HepG2 (cell line): ENCODE measurements around the gene TMEM14A. TPM values are rescaled to one million over a fixed set of nuclear protein-coding genes. Genes with fewer than 3 reads are reported as not detected.

Source experiments
- ADNP ChIP-seq: sonication (generic); formaldehyde crosslinking; IDR thresholded peaks from 2 replicates; pipeline ENCODE4 v1.4.0; 2020; ENCODE audit warnings: missing genetic modification reagents
- ARID5B ChIP-seq: IDR thresholded peaks from 2 replicates; pipeline ENCODE4 v1.4.0; 2020; ENCODE audit warnings: mild to moderate bottlenecking, missing genetic modification reagents
- BRD4 ChIP-seq: sonication (generic); formaldehyde crosslinking; IDR thresholded peaks from 2 replicates; pipeline ENCODE4 v1.4.0; 2020; ENCODE audit warnings: missing genetic modification reagents
- GATA4 ChIP-seq: sonication (generic); IDR thresholded peaks from 2 replicates; pipeline ENCODE4 v1.6.1; 2016; ENCODE audit warnings: antibody characterized with exemption, low read depth, borderline replicate concordance
- HBP1 ChIP-seq: IDR thresholded peaks from 2 replicates; pipeline ENCODE4 v1.6.1; 2016; ENCODE audit warnings: low read depth, control low read depth
- KLF6 ChIP-seq: IDR thresholded peaks from 2 replicates; pipeline ENCODE4 v1.8.0; 2016; ENCODE audit warnings: missing biosample characterization, missing genetic modification reagents
- MXD3 ChIP-seq: IDR thresholded peaks from 2 replicates; pipeline ENCODE4 v1.6.1; 2016; ENCODE audit warnings: mild to moderate bottlenecking, missing biosample characterization, missing genetic modification reagents
- PHF21A ChIP-seq: sonication (generic); formaldehyde crosslinking; IDR thresholded peaks from 2 replicates; pipeline ENCODE4 v1.5.0; 2020; ENCODE audit warnings: mild to moderate bottlenecking, missing genetic modification reagents
- REL ChIP-seq: sonication (generic); formaldehyde crosslinking; conservative IDR thresholded peaks from 2 replicates; pipeline ENCODE4 v1.8.0; 2022; ENCODE audit warnings: mild to moderate bottlenecking, missing genetic modification reagents, moderate library complexity
- TFE3 ChIP-seq: IDR thresholded peaks from 2 replicates; pipeline ENCODE4 v1.6.1; 2016
- ZBTB46 ChIP-seq: sonication (generic); formaldehyde crosslinking; IDR thresholded peaks from 2 replicates; pipeline ENCODE4 v1.4.0; 2020; ENCODE audit warnings: mild to moderate bottlenecking, missing genetic modification reagents, borderline replicate concordance
- ZNF124 ChIP-seq: sonication (generic); formaldehyde crosslinking; IDR thresholded peaks from 2 replicates; pipeline ENCODE4 v1.4.0; 2020; ENCODE audit warnings: missing genetic modification reagents
- ZNF558 ChIP-seq: sonication (generic); formaldehyde crosslinking; IDR thresholded peaks from 2 replicates; pipeline ENCODE4 v1.9.0; 2022; ENCODE audit warnings: mild to moderate bottlenecking, missing genetic modification reagents, borderline replicate concordance
- ZNF564 ChIP-seq: sonication (generic); formaldehyde crosslinking; IDR thresholded peaks from 2 replicates; pipeline ENCODE4 v1.8.1; 2023; ENCODE audit warnings: mild to moderate bottlenecking, missing genetic modification reagents
- ZNF773 ChIP-seq: sonication (generic); formaldehyde crosslinking; IDR thresholded peaks from 2 replicates; pipeline ENCODE4 v1.4.0; 2020; ENCODE audit warnings: missing genetic modification reagents, borderline replicate concordance
- ZNF816 ChIP-seq: sonication (generic); formaldehyde crosslinking; IDR thresholded peaks from 2 replicates; pipeline ENCODE4 v1.8.0; 2022; ENCODE audit warnings: missing genetic modification reagents, mild to moderate bottlenecking, borderline replicate concordance
- polyA plus RNA-seq, 8 experiments: library from polyadenylated mRNA; depleted of rRNA in 3 of 8; stranded (reverse) in 7 of 8; unstranded in 1 of 8; fragments of >200 nt; fragmentation: Illumina TruSeq in 4 of 8; extraction: Trizol in 4 of 8; gene quantifications; 2 replicates each; pipeline versions ENCODE4 v1.2.1 to v1.2.3, GENCODE V29; 2011 to 2016; ENCODE audit warnings: low read depth in 4 of 8, missing spikeins in 1 of 8, mixed read lengths in 1 of 8; ENCODE audit not compliant: insufficient read depth in 1 of 8
- total RNA-seq, 5 experiments: library from RNA; depleted of rRNA; stranded (reverse); fragments of >200 nt; fragmentation: Illumina TruSeq; extraction: Trizol; gene quantifications; 2 replicates each; pipeline ENCODE4 v1.2.3, GENCODE V29; 2016; ENCODE audit warnings: low read depth in 1 of 5
- TF ChIP-seq, protein P1 (sequence below): sonication (generic); formaldehyde crosslinking; IDR thresholded peaks from 2 replicates; pipeline ENCODE4 v1.4.0; 2020; ENCODE audit warnings: mild to moderate bottlenecking, missing genetic modification reagents

Gene TMEM14A
- total and polyA plus RNA-seq, 2 of the 13 experiments (the other 11 are each of a cell fraction or from before 2014, with no cell fraction given): 24.6 to 73.7 TPM

DNA sequence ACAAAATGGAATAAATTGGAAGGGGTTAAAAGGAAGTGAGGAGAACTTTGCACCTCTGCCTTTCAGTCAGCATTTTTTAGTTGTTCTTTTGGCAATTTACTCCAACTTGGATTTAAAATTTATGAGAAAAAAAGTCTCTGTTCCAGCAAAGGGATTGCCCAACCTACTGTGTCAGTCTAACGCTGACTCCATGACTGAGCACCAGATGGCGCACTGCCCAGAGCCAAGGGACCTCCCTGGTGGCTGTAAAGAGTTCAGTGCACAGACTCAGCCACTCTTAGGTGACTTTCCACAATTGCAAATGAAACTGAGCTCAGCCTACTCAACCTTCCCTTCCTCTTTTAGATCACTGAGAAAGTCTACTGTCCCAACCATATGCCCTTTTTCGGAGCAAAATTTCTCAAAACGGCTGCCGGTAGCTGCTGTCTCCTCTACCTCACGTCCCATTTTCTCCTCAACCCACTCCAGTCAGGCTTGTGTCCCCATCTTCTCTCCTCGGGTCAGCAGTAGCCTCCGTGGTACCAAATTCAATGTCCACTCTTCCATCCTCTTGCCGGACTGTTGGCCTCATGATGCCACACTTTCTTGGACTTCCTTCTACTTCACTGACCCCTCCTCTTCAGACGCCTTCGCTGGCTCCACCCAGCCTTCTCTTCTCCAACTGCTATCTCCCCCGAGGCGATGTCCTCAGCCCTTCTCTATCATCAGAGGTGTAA lies 53.7 kb downstream of the TMEM14A start (continued):
- no peak for TF ChIP-seq HBP1
- TF ChIP-seq KLF6 (CRISPR knock-in tag): no peak
- TF ChIP-seq MXD3 (CRISPR knock-in tag): no peak
- TF ChIP-seq ZNF558 (CRISPR knock-in tag): no peak
- TF ChIP-seq PHF21A: no peak
- TF ChIP-seq ADNP (CRISPR knock-in tag): no peak
- TF ChIP-seq GATA4: no peak
- TF ChIP-seq TFE3 (CRISPR knock-in tag): no peak
- TF ChIP-seq BRD4: no peak; the same call in 1 of the 2 replicates
- TF ChIP-seq, protein P1, sequence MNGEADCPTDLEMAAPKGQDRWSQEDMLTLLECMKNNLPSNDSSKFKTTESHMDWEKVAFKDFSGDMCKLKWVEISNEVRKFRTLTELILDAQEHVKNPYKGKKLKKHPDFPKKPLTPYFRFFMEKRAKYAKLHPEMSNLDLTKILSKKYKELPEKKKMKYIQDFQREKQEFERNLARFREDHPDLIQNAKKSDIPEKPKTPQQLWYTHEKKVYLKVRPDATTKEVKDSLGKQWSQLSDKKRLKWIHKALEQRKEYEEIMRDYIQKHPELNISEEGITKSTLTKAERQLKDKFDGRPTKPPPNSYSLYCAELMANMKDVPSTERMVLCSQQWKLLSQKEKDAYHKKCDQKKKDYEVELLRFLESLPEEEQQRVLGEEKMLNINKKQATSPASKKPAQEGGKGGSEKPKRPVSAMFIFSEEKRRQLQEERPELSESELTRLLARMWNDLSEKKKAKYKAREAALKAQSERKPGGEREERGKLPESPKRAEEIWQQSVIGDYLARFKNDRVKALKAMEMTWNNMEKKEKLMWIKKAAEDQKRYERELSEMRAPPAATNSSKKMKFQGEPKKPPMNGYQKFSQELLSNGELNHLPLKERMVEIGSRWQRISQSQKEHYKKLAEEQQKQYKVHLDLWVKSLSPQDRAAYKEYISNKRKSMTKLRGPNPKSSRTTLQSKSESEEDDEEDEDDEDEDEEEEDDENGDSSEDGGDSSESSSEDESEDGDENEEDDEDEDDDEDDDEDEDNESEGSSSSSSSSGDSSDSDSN (CRISPR knock-in tag): peak; percentile 7; the same call in 1 of the 2 replicates
- 0 out of 2 replicates have a peak, but pooled peaks have one; percentile 23 for TF ChIP-seq ZBTB46 (CRISPR knock-in tag)
- TF ChIP-seq ZNF773 (CRISPR knock-in tag): no peak
- TF ChIP-seq REL: no peak
- peak; percentile 58; the same call in 1 of the 2 replicates for TF ChIP-seq ZNF124
- peak; percentile 74 for TF ChIP-seq ARID5B (CRISPR knock-in tag)
- peak; percentile 62; the same call in 1 of the 2 replicates for TF ChIP-seq ZNF816
- TF ChIP-seq ZNF564: no peak
